Smooth muscle cell (in vitro differentiated cells): ENCODE results near the gene AURKAIP1. TPM values are rescaled to one million over a fixed set of nuclear protein-coding genes. Genes with fewer than 3 reads are reported as not detected.

Experiments
- DNase-seq: peaks from one replicate; lab custom pipeline; 2025; ENCODE audit not compliant: unreplicated experiment; lab: John Stamatoyannopoulos, UW
- H2AFZ ChIP-seq: fragments of 200-600 bp; sonication (generic); 2 replicates; pipeline ENCODE4 v1.6.0; 2016; ENCODE audit warnings: antibody characterized with exemption, low read depth, mild to moderate bottlenecking
- H3F3A ChIP-seq: fragments of 200-600 bp; sonication (generic); 2 replicates; pipeline ENCODE4 v1.6.0; 2017; ENCODE audit warnings: antibody characterized with exemption, low read depth
- H3K27ac ChIP-seq: fragments of 200-600 bp; sonication (generic); 2 replicates; pipeline ENCODE4 v1.5.1; 2016; ENCODE audit warnings: low read depth, mild to moderate bottlenecking
- H3K27me3 ChIP-seq: fragments of 200-600 bp; sonication (generic); 2 replicates; pipeline ENCODE4 v1.6.1; 2016; ENCODE audit warnings: low read depth, mild to moderate bottlenecking
- H3K36me3 ChIP-seq: fragments of 200-600 bp; sonication (generic); 2 replicates; pipeline ENCODE4 v1.5.1; 2016; ENCODE audit warnings: low read depth
- H3K4me1 ChIP-seq: fragments of 200-600 bp; sonication (generic); 2 replicates; pipeline ENCODE4 v1.5.1; 2016; ENCODE audit warnings: low read depth
- H3K4me2 ChIP-seq: fragments of 200-600 bp; sonication (generic); 2 replicates; pipeline ENCODE4 v1.6.0; 2016; ENCODE audit warnings: mild to moderate bottlenecking
- H3K4me3 ChIP-seq: fragments of 200-600 bp; sonication (generic); 2 replicates; pipeline ENCODE4 v1.5.1; 2016; ENCODE audit warnings: mild to moderate bottlenecking
- H3K79me2 ChIP-seq: fragments of 200-600 bp; sonication (generic); 2 replicates; pipeline ENCODE4 v1.6.0; 2016; ENCODE audit warnings: low read depth, mild to moderate bottlenecking
- H3K9ac ChIP-seq: fragments of 200-600 bp; sonication (generic); 2 replicates; pipeline ENCODE4 v1.6.0; 2016; ENCODE audit warnings: low read depth
- H3K9me3 ChIP-seq: fragments of 200-600 bp; sonication (generic); replicated peaks from 2 replicates; pipeline ENCODE4 v1.5.1; 2016; ENCODE audit warnings: low read depth
- H4K20me1 ChIP-seq: fragments of 200-600 bp; sonication (generic); 2 replicates; pipeline ENCODE4 v1.6.0; 2016; ENCODE audit warnings: low read depth
- CTCF ChIP-seq: fragments of 200-600 bp; sonication (generic); IDR thresholded peaks from 2 replicates; pipeline ENCODE4 v1.5.1; 2017; ENCODE audit warnings: borderline replicate concordance, mild to moderate bottlenecking, antibody characterized with exemption; ENCODE audit not compliant: insufficient read depth, poor library complexity, severe bottlenecking
- WGBS: methylation state at CpG from one replicate; pipeline ENCODE4 v1.1.7; 2016; ENCODE audit warnings: low lambda C conversion rate; 5-methylcytosine and 5-hydroxymethylcytosine counted together
- polyA plus RNA-seq: library from polyadenylated mRNA; unstranded; fragments of >200 nt; fragmentation: Nextera tagmentation; extraction: Ambion mirVana; gene quantifications from 2 replicates; pipeline ENCODE4 v1.2.1, GENCODE V29; 2016
- total RNA-seq: library from RNA; depleted of rRNA; stranded (reverse); fragments of >200 nt; gene quantifications from 2 replicates; pipeline ENCODE4 v1.2.3, GENCODE V29; 2014

AURKAIP1 gene
- total and polyA plus RNA-seq, 2 experiments from 2014 or later, result 60.1 to 214 TPM

DNA sequence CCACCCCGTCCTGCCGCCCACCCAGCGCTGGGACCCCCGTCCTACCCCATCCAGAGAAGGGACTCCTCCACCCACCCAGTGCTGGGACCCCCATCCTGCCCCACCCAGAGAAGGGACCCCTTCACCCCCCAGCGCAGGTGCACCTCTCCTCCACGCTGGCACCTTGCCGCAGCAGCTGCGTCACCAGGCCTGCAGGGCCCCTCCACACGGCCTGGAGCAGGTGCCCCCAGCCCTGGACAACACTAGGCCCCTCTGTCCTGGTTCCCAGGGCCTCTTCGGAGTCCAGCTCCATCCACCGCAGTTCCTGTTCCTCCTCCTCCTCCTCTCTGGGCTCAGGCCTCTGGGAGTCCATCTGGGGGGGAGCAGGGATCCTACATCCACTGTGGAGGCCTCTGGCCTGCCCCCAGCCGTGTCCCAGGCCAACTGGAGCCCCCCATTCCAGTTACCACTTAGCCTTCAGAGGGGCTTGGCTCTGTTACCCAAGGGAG lies 45.7 kb upstream of the AURKAIP1 start:
- Histone ChIP-seq H3F3A (peaks cover 7% of the 10 kb centered on the region), H3K36me3 (no peaks in the 10 kb centered on the region), H3K4me3 (peak overlapping the region; percentile 8), H3K4me1 (peaks cover 6% of the 10 kb centered on the region), H3K27me3 (no peaks in the 10 kb centered on the region), H3K79me2 (no peaks in the 10 kb centered on the region), H3K9ac (no peak overlapping the region), H3K4me2 (peak overlapping the region; percentile 54), H3K9me3 (no peaks in the 10 kb centered on the region), H3K27ac (peak overlapping the region; percentile 53), H4K20me1 (no peaks in the 10 kb centered on the region), H2AFZ (no peak overlapping the region)
- 89% methylated on average over 4 of the region's 12 CpGs for WGBS
- no peak for DNase-seq
- no peak for TF ChIP-seq CTCF

- H3K9ac ChIP-seq, result no peak overlapping the region
- TF ChIP-seq CTCF, result no peak
Measured at GRCh38 chr1:1419813-1420653, 45.0 kb upstream of the AURKAIP1 start.

GRCh38 chr1:1419363-1419812 lies 44.4 kb upstream of the AURKAIP1 start:
- H3K4me1 ChIP-seq, result peaks cover 6% of the 10 kb centered on the region
- H3K9ac ChIP-seq, result no peak overlapping the region
- H3K9me3 ChIP-seq, result no peaks in the 10 kb centered on the region
- no peaks in the 10 kb centered on the region for H3K79me2 ChIP-seq
- 95% methylated on average over 19 of the region's 21 CpGs for WGBS
- H3K27ac ChIP-seq, result no peak overlapping the region
- no peak overlapping the region for H3K4me3 ChIP-seq
- H2AFZ ChIP-seq, result no peak overlapping the region
- no peak for DNase-seq
- H3K4me2 ChIP-seq, result peak overlapping the region; percentile 50
- no peak for TF ChIP-seq CTCF
- peaks cover under 1% of the 10 kb centered on the region for H3F3A ChIP-seq
- H4K20me1 ChIP-seq, result no peaks in the 10 kb centered on the region
- H3K36me3 ChIP-seq, result no peaks in the 10 kb centered on the region
- no peaks in the 10 kb centered on the region for H3K27me3 ChIP-seq

More at GRCh38 chr1:1419813-1420653, 45.0 kb upstream of the AURKAIP1 start:
- H3K9me3 ChIP-seq, result no peaks in the 10 kb centered on the region
- no peaks in the 10 kb centered on the region for H4K20me1 ChIP-seq
- peaks cover 6% of the 10 kb centered on the region for H3K4me1 ChIP-seq
- H3K4me3 ChIP-seq, result peak overlapping the region; percentile 8
- H3K79me2 ChIP-seq, result no peaks in the 10 kb centered on the region
- 28% methylated on average over 39 of the region's 112 CpGs for WGBS
- peak overlapping the region; percentile 54 for H3K4me2 ChIP-seq
- no peaks in the 10 kb centered on the region for H3K27me3 ChIP-seq
- H3K36me3 ChIP-seq, result no peaks in the 10 kb centered on the region
- no peak for DNase-seq
- H2AFZ ChIP-seq, result no peak overlapping the region
- no peak overlapping the region for H3K27ac ChIP-seq
- H3F3A ChIP-seq, result peaks cover 7% of the 10 kb centered on the region
